NCI-H2029 treated with DMSO at 0.1 percent for 48 hours (cell line): ENCODE measurements around the gene STK11.

ENCODE experiments used
- DNase-seq: peaks from one replicate; lab custom pipeline; 2025; lab: John Stamatoyannopoulos, UW

The STK11 gene

GRCh38 chr19:1274081-1274851, 68.7 kb downstream of the STK11 start:
- no peak for DNase-seq

DNA sequence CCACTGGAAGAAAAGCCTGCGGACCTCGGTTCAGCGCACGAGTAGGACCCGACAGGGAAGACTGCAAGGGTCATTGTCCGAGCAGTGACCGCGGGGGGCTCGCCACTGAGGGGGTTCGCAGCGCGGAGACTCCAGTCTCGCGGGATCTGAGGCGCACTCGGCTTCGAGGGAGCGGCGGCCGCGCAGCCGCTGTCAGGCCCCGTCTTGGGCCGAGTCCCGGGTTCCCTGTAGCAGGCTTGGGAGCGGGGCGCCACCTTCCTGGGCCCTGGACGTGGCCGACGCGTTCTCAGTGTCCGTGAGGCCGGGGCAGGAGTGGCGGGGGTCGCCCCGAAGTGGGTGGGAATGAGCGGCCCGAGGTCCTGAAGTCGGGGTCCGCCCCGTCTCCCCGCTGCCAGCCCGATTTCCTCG, 69.3 kb downstream of the STK11 start:
- no peak for DNase-seq

DNA sequence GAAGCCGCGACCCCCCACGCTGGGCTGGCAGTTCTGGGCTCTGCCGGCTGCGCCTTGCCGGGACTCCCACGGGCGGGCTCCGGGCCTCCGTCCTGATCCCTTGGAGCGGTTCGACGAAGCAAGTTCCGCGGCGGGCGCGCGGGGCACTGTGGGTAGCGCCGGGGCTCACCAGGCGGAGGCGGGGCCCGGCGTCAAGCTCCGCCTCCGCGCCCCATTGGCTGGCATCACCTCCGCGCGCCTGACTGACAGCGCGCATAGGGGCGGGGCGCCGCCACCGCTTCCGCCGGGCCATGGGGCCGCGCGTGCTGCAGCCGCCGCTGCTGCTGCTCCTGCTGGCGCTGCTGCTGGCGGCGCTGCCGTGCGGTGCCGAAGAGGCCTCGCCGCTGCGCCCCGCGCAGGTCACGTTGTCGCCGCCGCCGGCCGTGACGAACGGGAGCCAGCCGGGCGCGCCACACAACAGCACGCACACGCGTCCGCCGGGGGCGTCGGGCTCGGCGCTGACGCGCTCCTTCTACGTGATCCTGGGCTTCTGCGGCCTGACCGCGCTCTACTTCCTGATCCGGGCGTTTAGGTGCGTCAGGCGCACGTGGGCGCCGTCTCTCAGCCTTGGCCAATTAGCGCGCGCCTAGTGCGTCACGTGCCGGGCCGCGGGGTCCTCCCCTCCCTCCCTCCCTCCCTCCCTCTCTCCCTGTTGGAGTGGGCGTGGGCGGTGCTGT, 69.8 kb downstream of the STK11 start, which contains the start of gene FAM174C:
FAM174C (plus strand) TSS at position 271 of the 716 bp plus-strand sequence; CDS start at position 291, 20 bp downstream.
- peak; percentile 73 for DNase-seq

- DNase-seq, result no peak
Measured at GRCh38 chr19:1275976-1276627, 70.5 kb downstream of the STK11 start.

- DNase-seq, result no peak
Measured at GRCh38 chr19:1276628-1277022, 71.0 kb downstream of the STK11 start.

GRCh38 chr19:1277061-1277460, 71.5 kb downstream of the STK11 start:
- no peak for DNase-seq
